Measurements from ENCODE around the gene SCO1.
A peak's percentile ranks its signal among the peaks of the same experiment; 100 is the strongest.

Gene SCO1

GRCh38 chr17:10653987-10654386 is 43.3 kb downstream of the SCO1 start:
- DNase-seq (ENCODE audit: insufficient read length, low spot score): no peak
- FAIRE-seq: no peak
- TF ChIP-seq, protein P1, sequence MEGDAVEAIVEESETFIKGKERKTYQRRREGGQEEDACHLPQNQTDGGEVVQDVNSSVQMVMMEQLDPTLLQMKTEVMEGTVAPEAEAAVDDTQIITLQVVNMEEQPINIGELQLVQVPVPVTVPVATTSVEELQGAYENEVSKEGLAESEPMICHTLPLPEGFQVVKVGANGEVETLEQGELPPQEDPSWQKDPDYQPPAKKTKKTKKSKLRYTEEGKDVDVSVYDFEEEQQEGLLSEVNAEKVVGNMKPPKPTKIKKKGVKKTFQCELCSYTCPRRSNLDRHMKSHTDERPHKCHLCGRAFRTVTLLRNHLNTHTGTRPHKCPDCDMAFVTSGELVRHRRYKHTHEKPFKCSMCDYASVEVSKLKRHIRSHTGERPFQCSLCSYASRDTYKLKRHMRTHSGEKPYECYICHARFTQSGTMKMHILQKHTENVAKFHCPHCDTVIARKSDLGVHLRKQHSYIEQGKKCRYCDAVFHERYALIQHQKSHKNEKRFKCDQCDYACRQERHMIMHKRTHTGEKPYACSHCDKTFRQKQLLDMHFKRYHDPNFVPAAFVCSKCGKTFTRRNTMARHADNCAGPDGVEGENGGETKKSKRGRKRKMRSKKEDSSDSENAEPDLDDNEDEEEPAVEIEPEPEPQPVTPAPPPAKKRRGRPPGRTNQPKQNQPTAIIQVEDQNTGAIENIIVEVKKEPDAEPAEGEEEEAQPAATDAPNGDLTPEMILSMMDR (IDR thresholded peaks at IDR 0.05; ENCODE audit: insufficient read depth, missing control alignments): no peak

DNA sequence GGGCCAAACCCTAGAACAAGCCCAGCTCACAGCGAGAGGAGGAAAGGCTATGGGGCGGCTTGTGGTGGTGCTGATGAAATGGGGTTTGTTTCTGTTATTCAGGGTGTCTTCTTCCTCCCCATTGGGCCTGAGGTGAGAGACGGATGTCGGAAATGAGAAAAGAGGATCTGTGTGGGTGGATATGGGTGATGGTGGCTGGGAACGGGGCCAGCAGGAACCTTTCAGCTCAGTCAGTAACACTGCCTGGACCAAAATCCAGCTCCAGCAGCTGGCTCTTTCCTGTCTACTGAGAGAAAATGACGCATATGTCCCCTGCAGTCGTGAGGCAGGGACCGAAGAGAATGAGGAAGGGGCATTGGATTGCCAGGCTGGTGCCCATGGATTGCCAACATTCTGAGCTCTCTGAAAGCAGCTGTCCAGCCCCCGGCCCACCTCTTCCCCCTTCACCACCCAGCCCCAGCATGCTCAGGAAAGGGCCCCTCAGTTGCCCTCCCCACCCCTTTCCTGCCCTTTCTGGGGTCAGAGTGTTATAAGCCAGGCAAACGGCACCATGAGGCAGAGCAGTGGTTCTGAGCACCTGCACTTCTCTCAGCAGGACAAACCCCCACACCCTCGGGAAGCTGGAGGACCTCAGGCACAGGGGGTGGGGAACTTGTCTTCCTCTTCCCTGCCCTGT is 44.2 kb downstream of the SCO1 start:
- DNase-seq (ENCODE audit: insufficient read length, low spot score): no peak
- TF ChIP-seq, protein P1 (IDR thresholded peaks at IDR 0.05; ENCODE audit: insufficient read depth, missing control alignments): no peak
- no peak for FAIRE-seq

DNA sequence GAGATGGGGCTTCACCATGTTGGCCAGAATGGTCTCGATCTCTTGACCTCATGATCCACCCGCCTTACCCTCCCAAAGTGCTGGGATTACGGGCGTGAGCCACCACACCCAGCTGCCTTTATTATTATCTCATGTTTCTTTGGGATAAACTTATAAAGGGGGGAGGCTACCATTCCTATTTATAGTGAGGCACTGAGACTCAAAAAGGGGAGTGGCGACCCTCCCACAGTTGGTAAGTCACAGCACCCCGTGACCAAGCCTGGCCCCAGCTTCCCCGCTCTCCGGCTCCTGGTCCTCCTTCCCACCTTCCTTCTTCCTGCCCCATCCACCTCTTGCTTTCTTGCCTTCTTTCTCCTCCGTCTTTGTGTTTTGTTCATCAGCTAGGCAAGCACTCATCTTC is 45.4 kb downstream of the SCO1 start:
- TF ChIP-seq, protein P1 (IDR thresholded peaks at IDR 0.05; ENCODE audit: insufficient read depth, missing control alignments): no peak

GRCh38 chr17:10649602-10650001 is 47.7 kb downstream of the SCO1 start:
- no peak for DNase-seq (ENCODE audit: insufficient read length, low spot score)
- TF ChIP-seq, protein P1 (IDR thresholded peaks at IDR 0.05; ENCODE audit: insufficient read depth, missing control alignments): no peak
- no peak for FAIRE-seq

More for the DNA sequence above, 45.4 kb downstream of the SCO1 start:
- DNase-seq (ENCODE audit: insufficient read length, low spot score) (no peak), FAIRE-seq (no peak)

DNA sequence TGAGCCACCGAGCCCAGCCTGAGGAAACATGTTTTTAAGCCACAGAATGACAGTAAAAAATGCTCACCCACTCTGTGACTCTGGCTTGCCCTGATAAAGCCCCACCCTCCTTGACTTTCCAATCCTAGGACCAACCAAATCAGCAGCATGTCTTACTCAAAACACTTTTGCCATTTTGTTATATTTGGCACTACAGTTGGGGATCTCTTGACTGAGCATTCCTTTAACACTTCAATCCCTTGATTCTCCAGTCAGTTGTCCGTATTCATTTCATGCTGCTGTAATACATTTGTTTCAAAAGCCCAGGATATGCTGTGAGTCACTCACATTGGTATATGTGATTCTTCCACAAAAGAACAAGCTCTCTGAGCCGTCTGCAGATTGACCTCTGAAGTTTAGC is 48.4 kb downstream of the SCO1 start:
- TF ChIP-seq, protein P1 (IDR thresholded peaks at IDR 0.05; ENCODE audit: insufficient read depth, missing control alignments): no peak
- DNase-seq (ENCODE audit: insufficient read length, low spot score) (no peak), FAIRE-seq (no peak)

GRCh38 chr17:10648381-10648780 is 49.0 kb downstream of the SCO1 start:
- TF ChIP-seq, protein P1 (IDR thresholded peaks at IDR 0.05; ENCODE audit: insufficient read depth, missing control alignments): no peak
- no peak for DNase-seq (ENCODE audit: insufficient read length, low spot score)
- FAIRE-seq: no peak

- FAIRE-seq: no peak
- DNase-seq (ENCODE audit: insufficient read length, low spot score): no peak
- TF ChIP-seq, protein P1 (IDR thresholded peaks at IDR 0.05; ENCODE audit: insufficient read depth, missing control alignments): peak; percentile 62
Measured at GRCh38 chr17:10646392-10646990, 50.8 kb downstream of the SCO1 start.

Data from D721Med (cell line).